ENCODE data around the gene KIF19.

Gene KIF19

DNA sequence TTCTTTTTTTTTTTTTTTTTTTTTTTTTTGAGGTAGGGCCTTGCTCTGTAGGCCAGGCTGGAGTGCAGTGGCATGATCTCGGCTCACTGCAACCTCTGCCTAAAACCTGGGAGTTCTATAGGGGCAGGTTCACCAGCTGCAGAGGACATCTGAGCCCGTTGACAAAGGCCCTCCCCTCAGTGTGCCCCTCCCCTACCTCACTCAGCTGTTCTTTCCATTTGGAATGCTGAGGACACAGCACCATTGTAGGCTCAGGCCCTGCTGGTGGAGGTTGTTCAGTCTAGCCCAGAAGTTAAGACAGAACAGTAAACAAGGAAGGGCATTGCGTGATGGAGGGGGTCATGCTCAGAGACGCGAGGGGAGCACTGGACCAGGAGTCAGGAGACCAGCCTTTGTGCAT is 21.8 kb upstream of the KIF19 start:
- no peak for ATAC-seq
- TF ChIP-seq, protein P1, sequence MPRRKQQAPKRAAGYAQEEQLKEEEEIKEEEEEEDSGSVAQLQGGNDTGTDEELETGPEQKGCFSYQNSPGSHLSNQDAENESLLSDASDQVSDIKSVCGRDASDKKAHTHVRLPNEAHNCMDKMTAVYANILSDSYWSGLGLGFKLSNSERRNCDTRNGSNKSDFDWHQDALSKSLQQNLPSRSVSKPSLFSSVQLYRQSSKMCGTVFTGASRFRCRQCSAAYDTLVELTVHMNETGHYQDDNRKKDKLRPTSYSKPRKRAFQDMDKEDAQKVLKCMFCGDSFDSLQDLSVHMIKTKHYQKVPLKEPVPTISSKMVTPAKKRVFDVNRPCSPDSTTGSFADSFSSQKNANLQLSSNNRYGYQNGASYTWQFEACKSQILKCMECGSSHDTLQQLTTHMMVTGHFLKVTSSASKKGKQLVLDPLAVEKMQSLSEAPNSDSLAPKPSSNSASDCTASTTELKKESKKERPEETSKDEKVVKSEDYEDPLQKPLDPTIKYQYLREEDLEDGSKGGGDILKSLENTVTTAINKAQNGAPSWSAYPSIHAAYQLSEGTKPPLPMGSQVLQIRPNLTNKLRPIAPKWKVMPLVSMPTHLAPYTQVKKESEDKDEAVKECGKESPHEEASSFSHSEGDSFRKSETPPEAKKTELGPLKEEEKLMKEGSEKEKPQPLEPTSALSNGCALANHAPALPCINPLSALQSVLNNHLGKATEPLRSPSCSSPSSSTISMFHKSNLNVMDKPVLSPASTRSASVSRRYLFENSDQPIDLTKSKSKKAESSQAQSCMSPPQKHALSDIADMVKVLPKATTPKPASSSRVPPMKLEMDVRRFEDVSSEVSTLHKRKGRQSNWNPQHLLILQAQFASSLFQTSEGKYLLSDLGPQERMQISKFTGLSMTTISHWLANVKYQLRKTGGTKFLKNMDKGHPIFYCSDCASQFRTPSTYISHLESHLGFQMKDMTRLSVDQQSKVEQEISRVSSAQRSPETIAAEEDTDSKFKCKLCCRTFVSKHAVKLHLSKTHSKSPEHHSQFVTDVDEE (CRISPR knock-in tag; IDR thresholded peaks at IDR 0.05): no peak
- TF ChIP-seq, protein P2, sequence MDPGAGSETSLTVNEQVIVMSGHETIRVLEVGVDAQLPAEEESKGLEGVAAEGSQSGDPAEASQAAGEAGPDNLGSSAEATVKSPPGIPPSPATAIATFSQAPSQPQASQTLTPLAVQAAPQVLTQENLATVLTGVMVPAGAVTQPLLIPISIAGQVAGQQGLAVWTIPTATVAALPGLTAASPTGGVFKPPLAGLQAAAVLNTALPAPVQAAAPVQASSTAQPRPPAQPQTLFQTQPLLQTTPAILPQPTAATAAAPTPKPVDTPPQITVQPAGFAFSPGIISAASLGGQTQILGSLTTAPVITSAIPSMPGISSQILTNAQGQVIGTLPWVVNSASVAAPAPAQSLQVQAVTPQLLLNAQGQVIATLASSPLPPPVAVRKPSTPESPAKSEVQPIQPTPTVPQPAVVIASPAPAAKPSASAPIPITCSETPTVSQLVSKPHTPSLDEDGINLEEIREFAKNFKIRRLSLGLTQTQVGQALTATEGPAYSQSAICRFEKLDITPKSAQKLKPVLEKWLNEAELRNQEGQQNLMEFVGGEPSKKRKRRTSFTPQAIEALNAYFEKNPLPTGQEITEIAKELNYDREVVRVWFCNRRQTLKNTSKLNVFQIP (CRISPR knock-in tag; IDR thresholded peaks at IDR 0.05; ENCODE audit: borderline replicate concordance, low read depth): no peak
- TF ChIP-seq PPARA (CRISPR knock-in tag; IDR thresholded peaks at IDR 0.05; ENCODE audit: borderline replicate concordance): no peak
- TF ChIP-seq CSDC2 (CRISPR knock-in tag; IDR thresholded peaks at IDR 0.05): no peak
- no peak for TF ChIP-seq ZC3H10 (CRISPR knock-in tag; IDR thresholded peaks at IDR 0.05)
- TF ChIP-seq ESRRG (CRISPR knock-in tag; IDR thresholded peaks at IDR 0.05): no peak
- TF ChIP-seq TCF4 (CRISPR knock-in tag; IDR thresholded peaks at IDR 0.05; ENCODE audit: borderline replicate concordance): no peak
- no peak for TF ChIP-seq BACH2 (CRISPR knock-in tag; IDR thresholded peaks at IDR 0.05; ENCODE audit: borderline replicate concordance)
- no peak for TF ChIP-seq ZFP30 (CRISPR knock-in tag; IDR thresholded peaks at IDR 0.05)
- TF ChIP-seq, protein P3, sequence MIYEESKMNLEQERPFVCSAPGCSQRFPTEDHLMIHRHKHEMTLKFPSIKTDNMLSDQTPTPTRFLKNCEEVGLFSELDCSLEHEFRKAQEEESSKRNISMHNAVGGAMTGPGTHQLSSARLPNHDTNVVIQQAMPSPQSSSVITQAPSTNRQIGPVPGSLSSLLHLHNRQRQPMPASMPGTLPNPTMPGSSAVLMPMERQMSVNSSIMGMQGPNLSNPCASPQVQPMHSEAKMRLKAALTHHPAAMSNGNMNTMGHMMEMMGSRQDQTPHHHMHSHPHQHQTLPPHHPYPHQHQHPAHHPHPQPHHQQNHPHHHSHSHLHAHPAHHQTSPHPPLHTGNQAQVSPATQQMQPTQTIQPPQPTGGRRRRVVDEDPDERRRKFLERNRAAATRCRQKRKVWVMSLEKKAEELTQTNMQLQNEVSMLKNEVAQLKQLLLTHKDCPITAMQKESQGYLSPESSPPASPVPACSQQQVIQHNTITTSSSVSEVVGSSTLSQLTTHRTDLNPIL (CRISPR knock-in tag; IDR thresholded peaks at IDR 0.05; ENCODE audit: low read depth): no peak

DNA sequence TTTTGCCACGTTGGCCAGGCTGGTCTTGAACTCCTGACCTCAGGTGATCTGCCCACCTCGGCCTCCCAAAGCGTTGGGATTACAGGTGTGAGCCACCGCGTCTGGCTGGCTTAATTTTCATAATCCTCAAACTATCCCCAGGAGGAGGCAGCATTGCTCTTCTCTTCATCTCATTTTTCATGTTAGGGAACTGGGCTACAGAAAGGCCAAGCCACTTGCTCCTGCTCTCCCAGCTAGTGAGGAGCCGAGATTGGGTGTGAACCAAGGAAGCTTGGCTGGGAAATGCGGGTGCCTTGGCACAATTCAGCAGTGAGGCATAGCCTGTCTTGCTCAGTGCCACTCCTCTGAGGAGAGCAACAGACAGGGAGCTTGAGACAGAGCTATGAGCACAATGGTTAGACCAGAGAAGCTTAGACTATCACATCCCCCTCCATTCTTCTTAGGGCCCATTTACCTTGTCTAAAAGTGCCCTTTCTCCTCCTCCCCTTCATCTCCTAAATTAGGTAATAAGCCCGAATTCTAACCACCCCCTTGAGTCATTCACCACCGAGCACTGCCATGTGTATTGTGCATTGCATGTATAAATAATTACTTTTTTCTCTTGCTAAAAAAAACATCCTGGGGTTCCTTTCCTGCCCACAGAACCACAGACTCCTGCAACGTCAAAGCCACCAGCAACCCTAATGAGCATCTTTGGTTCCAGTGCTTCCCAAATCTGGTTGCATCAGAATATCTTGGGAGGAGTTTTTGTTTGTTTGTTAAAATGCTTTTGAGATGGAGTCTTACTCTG is 20.0 kb upstream of the KIF19 start:
- TF ChIP-seq, protein P1 (CRISPR knock-in tag; IDR thresholded peaks at IDR 0.05): no peak
- TF ChIP-seq ZNF565 (CRISPR knock-in tag; conservative IDR thresholded peaks at IDR 0.05; ENCODE audit: low read depth) (no peak), ZFP30 (CRISPR knock-in tag; IDR thresholded peaks at IDR 0.05) (no peak), PPARA (CRISPR knock-in tag; IDR thresholded peaks at IDR 0.05; ENCODE audit: borderline replicate concordance) (no peak)
- TF ChIP-seq, protein P4, sequence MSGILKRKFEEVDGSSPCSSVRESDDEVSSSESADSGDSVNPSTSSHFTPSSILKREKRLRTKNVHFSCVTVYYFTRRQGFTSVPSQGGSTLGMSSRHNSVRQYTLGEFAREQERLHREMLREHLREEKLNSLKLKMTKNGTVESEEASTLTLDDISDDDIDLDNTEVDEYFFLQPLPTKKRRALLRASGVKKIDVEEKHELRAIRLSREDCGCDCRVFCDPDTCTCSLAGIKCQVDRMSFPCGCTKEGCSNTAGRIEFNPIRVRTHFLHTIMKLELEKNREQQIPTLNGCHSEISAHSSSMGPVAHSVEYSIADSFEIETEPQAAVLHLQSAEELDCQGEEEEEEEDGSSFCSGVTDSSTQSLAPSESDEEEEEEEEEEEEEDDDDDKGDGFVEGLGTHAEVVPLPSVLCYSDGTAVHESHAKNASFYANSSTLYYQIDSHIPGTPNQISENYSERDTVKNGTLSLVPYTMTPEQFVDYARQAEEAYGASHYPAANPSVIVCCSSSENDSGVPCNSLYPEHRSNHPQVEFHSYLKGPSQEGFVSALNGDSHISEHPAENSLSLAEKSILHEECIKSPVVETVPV (CRISPR knock-in tag; IDR thresholded peaks at IDR 0.05): no peak
- TF ChIP-seq, protein P3 (CRISPR knock-in tag; IDR thresholded peaks at IDR 0.05; ENCODE audit: low read depth): no peak
- ATAC-seq: no peak

DNA sequence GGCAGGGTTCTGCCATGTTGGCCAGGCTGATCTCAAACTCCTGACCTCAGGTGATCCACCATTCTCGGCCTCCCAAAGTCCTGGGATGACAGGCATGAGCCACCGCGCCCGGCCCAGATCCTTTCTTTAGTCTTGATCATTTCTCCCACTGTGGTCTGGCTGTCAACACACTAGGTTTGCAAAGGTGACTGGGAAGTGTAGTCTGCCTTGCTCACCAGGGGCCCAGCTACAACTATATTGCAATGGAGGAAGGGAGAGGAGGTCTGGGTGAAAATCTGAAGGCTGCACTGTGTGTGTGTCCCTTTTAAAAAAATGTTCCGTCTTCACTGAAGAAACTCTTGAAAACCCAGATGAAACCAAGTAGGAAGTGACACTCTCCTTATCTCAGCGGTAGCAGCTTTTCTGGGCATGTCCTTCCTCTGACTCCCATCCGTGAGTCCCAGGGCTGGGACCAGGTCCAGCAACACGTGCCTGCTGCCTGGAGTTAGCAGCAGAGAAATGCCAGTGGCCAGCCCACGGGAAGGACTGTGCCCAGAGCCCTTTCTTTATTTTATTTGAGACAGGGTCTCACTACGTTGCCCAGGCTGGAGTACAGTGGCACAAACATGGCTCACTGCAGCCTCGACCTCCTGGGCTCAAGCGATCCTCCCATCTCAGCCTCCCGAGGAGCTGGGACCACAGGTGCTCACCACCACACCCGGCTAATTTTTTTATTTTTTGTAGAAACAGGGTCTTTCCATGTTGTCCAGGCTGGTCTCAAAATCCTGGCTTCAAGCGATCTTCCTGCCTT is 17.8 kb upstream of the KIF19 start:
- no peak for ATAC-seq
- TF ChIP-seq ARNTL (CRISPR knock-in tag; IDR thresholded peaks at IDR 0.05; ENCODE audit: borderline replicate concordance, low read depth) (no peak), RARB (CRISPR knock-in tag; IDR thresholded peaks at IDR 0.05) (no peak), ISL1 (CRISPR knock-in tag; IDR thresholded peaks at IDR 0.05) (no peak), BACH2 (CRISPR knock-in tag; IDR thresholded peaks at IDR 0.05; ENCODE audit: borderline replicate concordance) (no peak), SNAI2 (CRISPR knock-in tag; IDR thresholded peaks at IDR 0.05) (no peak), ZFP3 (CRISPR knock-in tag; IDR thresholded peaks at IDR 0.05) (no peak), TCF4 (CRISPR knock-in tag; IDR thresholded peaks at IDR 0.05; ENCODE audit: borderline replicate concordance) (no peak), ZFP30 (CRISPR knock-in tag; IDR thresholded peaks at IDR 0.05) (no peak), ESRRG (CRISPR knock-in tag; IDR thresholded peaks at IDR 0.05) (no peak), ZNF8 (CRISPR knock-in tag; IDR thresholded peaks at IDR 0.05) (no peak), ZC3H10 (CRISPR knock-in tag; IDR thresholded peaks at IDR 0.05) (no peak), CSDC2 (CRISPR knock-in tag; IDR thresholded peaks at IDR 0.05) (no peak), PPARA (CRISPR knock-in tag; IDR thresholded peaks at IDR 0.05; ENCODE audit: borderline replicate concordance) (no peak)
- TF ChIP-seq, protein P1 (CRISPR knock-in tag; IDR thresholded peaks at IDR 0.05): no peak
